ENCODE results near the gene EIF5B.
"Not testable (repeated sequence)": the region's sequence is repeated elsewhere in the genome, so short reads cannot be mapped to it uniquely, and the experiment has no call there.

EIF5B gene

DNA sequence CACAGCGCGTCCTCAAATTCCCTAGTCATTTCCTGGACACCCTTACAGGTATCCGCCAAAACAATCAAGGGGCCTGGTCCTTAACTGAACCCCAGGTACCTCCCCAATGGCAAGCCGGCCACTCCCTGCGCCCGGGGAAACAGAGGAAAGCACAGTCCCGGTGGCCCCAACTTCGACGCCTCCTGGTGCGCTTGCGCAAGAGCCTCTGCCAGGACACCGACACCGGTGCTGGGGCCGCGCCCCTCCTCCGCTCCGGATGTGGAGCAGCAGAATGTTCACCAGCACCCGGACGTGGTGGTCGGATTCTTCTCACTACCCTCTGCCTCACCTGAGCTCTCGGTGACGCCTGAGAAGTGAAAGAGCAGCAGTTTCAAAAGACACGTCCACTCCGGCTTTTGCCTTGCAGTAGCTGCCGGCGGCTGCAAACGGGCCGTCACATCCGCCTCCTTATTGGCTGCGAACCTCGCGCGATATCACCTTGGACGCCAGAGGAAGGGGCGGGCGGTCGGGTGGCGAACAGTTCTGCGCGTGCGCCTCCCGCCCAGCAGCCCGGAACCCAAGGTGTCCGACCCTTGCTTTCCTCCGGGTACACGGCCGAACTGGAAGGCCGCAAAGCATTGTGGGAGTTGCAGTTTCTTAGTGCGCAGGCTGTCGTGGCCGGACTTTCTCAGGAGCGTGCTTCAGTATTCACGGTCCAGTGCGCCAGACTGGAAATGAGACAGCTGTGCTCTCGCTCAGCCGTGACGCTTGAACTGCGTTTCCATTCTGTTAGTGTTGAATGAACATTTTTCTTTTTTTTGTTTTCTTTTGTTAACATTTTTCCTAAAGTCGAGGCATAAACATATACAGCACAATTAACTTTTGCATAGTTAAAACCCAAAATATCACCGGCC is 1.0 kb upstream of the EIF5B start, which contains the start of gene TXNDC9:
TSS of gene TXNDC9 (minus strand) at position 423 of the 893 bp plus-strand sequence. CDS start 3,123 bp downstream, outside the sequence.
- peak; percentile 100 for DNase-seq (ENCODE audit: low read depth)

GRCh38 chr2:99336804-99337112 is 431 bp upstream of the EIF5B start:
- no peak for DNase-seq (ENCODE audit: low read depth)
- TF ChIP-seq, protein P1, sequence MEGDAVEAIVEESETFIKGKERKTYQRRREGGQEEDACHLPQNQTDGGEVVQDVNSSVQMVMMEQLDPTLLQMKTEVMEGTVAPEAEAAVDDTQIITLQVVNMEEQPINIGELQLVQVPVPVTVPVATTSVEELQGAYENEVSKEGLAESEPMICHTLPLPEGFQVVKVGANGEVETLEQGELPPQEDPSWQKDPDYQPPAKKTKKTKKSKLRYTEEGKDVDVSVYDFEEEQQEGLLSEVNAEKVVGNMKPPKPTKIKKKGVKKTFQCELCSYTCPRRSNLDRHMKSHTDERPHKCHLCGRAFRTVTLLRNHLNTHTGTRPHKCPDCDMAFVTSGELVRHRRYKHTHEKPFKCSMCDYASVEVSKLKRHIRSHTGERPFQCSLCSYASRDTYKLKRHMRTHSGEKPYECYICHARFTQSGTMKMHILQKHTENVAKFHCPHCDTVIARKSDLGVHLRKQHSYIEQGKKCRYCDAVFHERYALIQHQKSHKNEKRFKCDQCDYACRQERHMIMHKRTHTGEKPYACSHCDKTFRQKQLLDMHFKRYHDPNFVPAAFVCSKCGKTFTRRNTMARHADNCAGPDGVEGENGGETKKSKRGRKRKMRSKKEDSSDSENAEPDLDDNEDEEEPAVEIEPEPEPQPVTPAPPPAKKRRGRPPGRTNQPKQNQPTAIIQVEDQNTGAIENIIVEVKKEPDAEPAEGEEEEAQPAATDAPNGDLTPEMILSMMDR (IDR thresholded peaks at IDR 0.05; ENCODE audit: insufficient read depth, low read depth, low read length, missing control alignments) = no peak
- H3K4me3 ChIP-seq (ENCODE audit: low read depth, low read length) = peak overlapping the region; percentile 93

More for the DNA sequence above, 1.0 kb upstream of the EIF5B start, which contains the start of gene TXNDC9:
- TF ChIP-seq, protein P1 (IDR thresholded peaks at IDR 0.05; ENCODE audit: insufficient read depth, low read depth, low read length, missing control alignments) = no peak
- peak within 1 kb of the TSS; percentile 93 for H3K4me3 ChIP-seq (ENCODE audit: low read depth, low read length)

DNA sequence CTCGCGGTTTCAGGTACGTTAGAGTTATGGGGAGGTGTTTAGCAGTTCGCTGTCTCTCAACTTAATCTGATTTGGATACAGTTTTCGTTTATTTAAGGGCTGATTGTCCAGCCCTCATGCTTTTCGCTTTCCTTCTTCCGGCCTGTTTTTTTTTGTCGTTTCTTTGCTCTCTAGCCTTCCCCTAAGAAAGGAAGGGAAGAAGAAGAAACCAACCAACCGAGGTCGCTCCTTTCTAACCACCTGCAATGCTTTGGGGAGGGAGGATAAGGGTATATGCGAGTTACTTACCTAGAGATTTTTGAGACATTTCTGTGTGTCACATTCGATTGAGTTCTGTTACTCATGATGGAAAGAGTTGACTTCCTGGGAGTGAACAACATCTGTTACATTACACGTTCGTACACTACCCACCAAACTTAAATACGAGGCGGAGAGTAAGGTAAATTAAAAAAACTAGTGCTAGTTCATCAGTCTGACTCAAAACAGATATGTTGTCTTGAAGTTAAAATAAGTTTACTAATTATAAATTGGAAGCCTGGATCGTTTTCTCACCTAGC is 918 bp downstream of the EIF5B start:
- H3K4me3 ChIP-seq (ENCODE audit: low read depth, low read length) = peak overlapping the region; percentile 93
- TF ChIP-seq, protein P1 (IDR thresholded peaks at IDR 0.05; ENCODE audit: insufficient read depth, low read depth, low read length, missing control alignments) = no peak
- DNase-seq (ENCODE audit: low read depth) = peak; percentile 59

GRCh38 chr2:99340669-99341236 is 3.6 kb downstream of the EIF5B start:
- no peak overlapping the region for H3K4me3 ChIP-seq (ENCODE audit: low read depth, low read length)
- TF ChIP-seq, protein P1 (IDR thresholded peaks at IDR 0.05; ENCODE audit: insufficient read depth, low read depth, low read length, missing control alignments) = no peak
- no peak for DNase-seq (ENCODE audit: low read depth)

GRCh38 chr2:99342536-99342935 is 5.3 kb downstream of the EIF5B start:
- TF ChIP-seq, protein P1 (IDR thresholded peaks at IDR 0.05; ENCODE audit: insufficient read depth, low read depth, low read length, missing control alignments) = no peak
- H3K4me3 ChIP-seq (ENCODE audit: low read depth, low read length) = no peak overlapping the region
- no peak for DNase-seq (ENCODE audit: low read depth)

GRCh38 chr2:99345446-99345845 is 8.3 kb downstream of the EIF5B start:
- DNase-seq (ENCODE audit: low read depth); H3K4me3 ChIP-seq (ENCODE audit: low read depth, low read length): not testable (repeated sequence)

- TF ChIP-seq, protein P1 (IDR thresholded peaks at IDR 0.05; ENCODE audit: insufficient read depth, low read depth, low read length, missing control alignments) = no peak
- no peak for DNase-seq (ENCODE audit: low read depth)
Measured at GRCh38 chr2:99346218-99346617, 9.0 kb downstream of the EIF5B start.

More at GRCh38 chr2:99346218-99346617, 9.0 kb downstream of the EIF5B start:
- no peak overlapping the region for H3K4me3 ChIP-seq (ENCODE audit: low read depth, low read length)
